22Rv1 (cell line): ENCODE measurements around the gene LDB3.

Experiments
- CTCF ChIP-seq: fragments of 450-650 bp; IDR thresholded peaks from 2 replicates; pipeline ENCODE4 v1.5.1; 2017; ENCODE audit warnings: mild to moderate bottlenecking
- ZFX ChIP-seq: fragments of 450-650 bp; IDR thresholded peaks from 2 replicates; pipeline ENCODE4 v1.6.1; 2017; ENCODE audit warnings: antibody characterized with exemption, borderline replicate concordance

GRCh38 chr10:86677374-86677773 is 9.1 kb downstream of the LDB3 start:
- TF ChIP-seq CTCF = no peak
- TF ChIP-seq ZFX = no peak
